Astrocyte (in vitro differentiated cells and primary cell): Measurements from ENCODE around the gene NCF2.

ENCODE experiments used
- EZH2 ChIP-seq: IDR thresholded peaks from 2 replicates; pipeline ENCODE4 v1.6.1; 2012; ENCODE audit warnings: mild to moderate bottlenecking, low read length, inconsistent platforms; ENCODE audit not compliant: insufficient read depth
- TF ChIP-seq, protein P1 (sequence below): IDR thresholded peaks from 2 replicates; pipeline ENCODE4 v1.5.1; 2011; ENCODE audit warnings: low read depth, mild to moderate bottlenecking, inconsistent platforms, low read length, moderate library complexity; ENCODE audit not compliant: insufficient read depth

DNA sequence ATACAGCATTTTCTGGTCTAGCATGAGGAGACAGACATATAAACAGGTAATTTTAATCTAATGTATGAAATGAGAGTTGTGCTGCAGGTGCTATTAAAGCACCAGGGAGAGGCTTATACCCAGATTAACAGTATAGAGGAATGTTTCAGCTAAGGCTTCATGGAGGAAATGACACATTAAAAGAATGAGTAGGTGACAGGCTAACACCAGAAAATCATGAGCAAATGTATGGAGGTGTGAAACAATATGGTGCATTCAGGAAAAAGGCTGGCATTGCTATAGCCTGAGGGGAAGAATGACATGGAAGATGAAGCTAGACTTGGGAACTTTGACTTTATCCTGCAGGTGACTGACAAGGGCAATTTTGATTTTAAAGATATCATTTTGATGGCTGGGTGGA lies 38.3 kb upstream of the NCF2 start:
- TF ChIP-seq, protein P1, sequence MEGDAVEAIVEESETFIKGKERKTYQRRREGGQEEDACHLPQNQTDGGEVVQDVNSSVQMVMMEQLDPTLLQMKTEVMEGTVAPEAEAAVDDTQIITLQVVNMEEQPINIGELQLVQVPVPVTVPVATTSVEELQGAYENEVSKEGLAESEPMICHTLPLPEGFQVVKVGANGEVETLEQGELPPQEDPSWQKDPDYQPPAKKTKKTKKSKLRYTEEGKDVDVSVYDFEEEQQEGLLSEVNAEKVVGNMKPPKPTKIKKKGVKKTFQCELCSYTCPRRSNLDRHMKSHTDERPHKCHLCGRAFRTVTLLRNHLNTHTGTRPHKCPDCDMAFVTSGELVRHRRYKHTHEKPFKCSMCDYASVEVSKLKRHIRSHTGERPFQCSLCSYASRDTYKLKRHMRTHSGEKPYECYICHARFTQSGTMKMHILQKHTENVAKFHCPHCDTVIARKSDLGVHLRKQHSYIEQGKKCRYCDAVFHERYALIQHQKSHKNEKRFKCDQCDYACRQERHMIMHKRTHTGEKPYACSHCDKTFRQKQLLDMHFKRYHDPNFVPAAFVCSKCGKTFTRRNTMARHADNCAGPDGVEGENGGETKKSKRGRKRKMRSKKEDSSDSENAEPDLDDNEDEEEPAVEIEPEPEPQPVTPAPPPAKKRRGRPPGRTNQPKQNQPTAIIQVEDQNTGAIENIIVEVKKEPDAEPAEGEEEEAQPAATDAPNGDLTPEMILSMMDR: no peak
- TF ChIP-seq EZH2: no peak
